GM21619 (cell line): ENCODE results near the gene MZT2A.
"Not testable (repeated sequence)": the region's sequence is repeated elsewhere in the genome, so short reads cannot be mapped to it uniquely, and the experiment has no call there.

Experiments used
- ATAC-seq: cut with Tn5 transposase; IDR thresholded peaks from one replicate; pipeline ENCODE4 v1.9.1; 2021; ENCODE audit not compliant: unreplicated experiment

The MZT2A gene

GRCh38 chr2:131492015-131492417 is at the start of gene MZT2A:
Gene MZT2A, minus strand, starts transcription at chr2:131492397. Its CDS starts 21 bp downstream, at chr2:131492376.
- peak; percentile 4 for ATAC-seq

GRCh38 chr2:131538856-131539255 is 46.7 kb upstream of the MZT2A start:
- not testable (repeated sequence) for ATAC-seq

- ATAC-seq = not testable (repeated sequence)
Observed at GRCh38 chr2:131536841-131537240, 44.6 kb upstream of the MZT2A start.

- not testable (repeated sequence) for ATAC-seq
Observed at GRCh38 chr2:131535951-131536826, 44.0 kb upstream of the MZT2A start.

- no peak for ATAC-seq
Observed at GRCh38 chr2:131535526-131535925, 43.3 kb upstream of the MZT2A start.

- not testable (repeated sequence) for ATAC-seq
Observed at GRCh38 chr2:131534965-131535364, 42.8 kb upstream of the MZT2A start.

GRCh38 chr2:131534317-131534672 is 42.1 kb upstream of the MZT2A start:
- not testable (repeated sequence) for ATAC-seq

- ATAC-seq = not testable (repeated sequence)
Observed at GRCh38 chr2:131533609-131534316, 41.6 kb upstream of the MZT2A start.

GRCh38 chr2:131532723-131533608 is 40.8 kb upstream of the MZT2A start:
- ATAC-seq = not testable (repeated sequence)

GRCh38 chr2:131531547-131532185 is 39.5 kb upstream of the MZT2A start:
- ATAC-seq = not testable (repeated sequence)

GRCh38 chr2:131530626-131531344 is 38.6 kb upstream of the MZT2A start:
- not testable (repeated sequence) for ATAC-seq

GRCh38 chr2:131529864-131530445 is 37.8 kb upstream of the MZT2A start:
- peak; percentile 0 for ATAC-seq

GRCh38 chr2:131528981-131529863 is 37.0 kb upstream of the MZT2A start:
- ATAC-seq = peak; percentile 68

GRCh38 chr2:131527131-131528001 is 35.2 kb upstream of the MZT2A start, which contains the start of gene CCDC74A:
Gene CCDC74A, plus strand, starts transcription at chr2:131527888. Its CDS starts 83 bp downstream, at chr2:131527971.
- ATAC-seq = peak; percentile 80

GRCh38 chr2:131525256-131525655 is 33.1 kb upstream of the MZT2A start:
- not testable (repeated sequence) for ATAC-seq

GRCh38 chr2:131521961-131522781 is 30.0 kb upstream of the MZT2A start:
- no peak for ATAC-seq
